SK-N-MC (cell line): ENCODE results near the gene GNGT2.

ENCODE experiments used
- EZH2 ChIP-seq: fragments of 200-600 bp; sonication (generic); IDR thresholded peaks from one replicate; pipeline ENCODE4 v1.6.1; 2017; ENCODE audit warnings: antibody characterized with exemption
- FOXP2 ChIP-seq: optimal IDR thresholded peaks from 2 replicates; pipeline ENCODE3; 2011; ENCODE audit warnings: mild to moderate bottlenecking, moderate library complexity; ENCODE audit not compliant: insufficient read depth; ENCODE audit errors: extremely low read length, control extremely low read depth
- POLR2AphosphoS5 ChIP-seq: IDR thresholded peaks from 2 replicates; pipeline ENCODE4 v1.6.1; 2012; ENCODE audit warnings: mild to moderate bottlenecking, low read depth, low read length, borderline replicate concordance

GRCh38 chr17:49259663-49260010, 49.3 kb upstream of the GNGT2 start:
- no peak for TF ChIP-seq EZH2
- TF ChIP-seq POLR2AphosphoS5, result no peak
- TF ChIP-seq FOXP2, result no peak
